GM12872 (cell line): Measurements from ENCODE around the gene UQCRC1.

ENCODE experiments used
- TF ChIP-seq, protein P1 (sequence below): IDR thresholded peaks from 3 replicates; pipeline ENCODE4 v1.5.1; 2011; ENCODE audit warnings: low read depth, mild to moderate bottlenecking, low read length, moderate library complexity; ENCODE audit not compliant: insufficient read depth

UQCRC1 gene

DNA sequence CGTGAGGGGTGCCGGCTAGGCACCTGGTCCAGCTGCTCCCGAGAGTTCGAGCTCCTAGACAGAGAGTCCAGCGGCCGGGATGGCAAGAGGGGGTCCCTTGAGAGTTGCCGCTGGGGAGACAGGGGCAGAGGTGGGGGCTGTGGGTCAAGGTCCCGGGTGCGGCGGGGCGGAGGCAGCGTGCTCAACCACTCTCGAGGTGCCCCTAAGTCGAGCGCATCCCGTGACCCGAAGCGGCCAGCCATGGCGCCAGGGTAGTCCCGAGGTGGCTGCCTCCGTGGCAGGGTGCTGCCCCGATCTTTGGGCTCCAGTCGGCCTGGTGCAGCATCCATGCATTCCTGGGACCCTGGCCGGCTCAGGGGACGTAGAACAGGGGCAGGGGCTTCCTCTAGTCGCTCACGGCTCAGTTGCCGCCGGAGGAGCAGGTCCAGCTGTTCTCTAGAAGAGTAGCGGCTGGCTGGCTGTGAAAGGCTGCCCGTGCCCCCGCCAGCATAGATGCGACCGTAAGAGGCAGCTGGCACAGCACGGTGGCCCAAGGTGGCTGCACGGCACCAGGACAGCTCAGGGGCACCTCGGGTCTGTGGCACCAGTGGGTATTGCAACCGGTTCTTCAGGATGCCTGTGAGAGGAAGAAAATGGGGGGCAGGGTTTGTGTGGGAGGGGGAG lies 30.6 kb upstream of the UQCRC1 start:
- TF ChIP-seq, protein P1, sequence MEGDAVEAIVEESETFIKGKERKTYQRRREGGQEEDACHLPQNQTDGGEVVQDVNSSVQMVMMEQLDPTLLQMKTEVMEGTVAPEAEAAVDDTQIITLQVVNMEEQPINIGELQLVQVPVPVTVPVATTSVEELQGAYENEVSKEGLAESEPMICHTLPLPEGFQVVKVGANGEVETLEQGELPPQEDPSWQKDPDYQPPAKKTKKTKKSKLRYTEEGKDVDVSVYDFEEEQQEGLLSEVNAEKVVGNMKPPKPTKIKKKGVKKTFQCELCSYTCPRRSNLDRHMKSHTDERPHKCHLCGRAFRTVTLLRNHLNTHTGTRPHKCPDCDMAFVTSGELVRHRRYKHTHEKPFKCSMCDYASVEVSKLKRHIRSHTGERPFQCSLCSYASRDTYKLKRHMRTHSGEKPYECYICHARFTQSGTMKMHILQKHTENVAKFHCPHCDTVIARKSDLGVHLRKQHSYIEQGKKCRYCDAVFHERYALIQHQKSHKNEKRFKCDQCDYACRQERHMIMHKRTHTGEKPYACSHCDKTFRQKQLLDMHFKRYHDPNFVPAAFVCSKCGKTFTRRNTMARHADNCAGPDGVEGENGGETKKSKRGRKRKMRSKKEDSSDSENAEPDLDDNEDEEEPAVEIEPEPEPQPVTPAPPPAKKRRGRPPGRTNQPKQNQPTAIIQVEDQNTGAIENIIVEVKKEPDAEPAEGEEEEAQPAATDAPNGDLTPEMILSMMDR = no peak

- TF ChIP-seq, protein P1 = no peak
These were observed 27.9 kb upstream of the UQCRC1 start for GRCh38 chr3:48637305-48637704.

GRCh38 chr3:48636149-48636655 lies 26.8 kb upstream of the UQCRC1 start:
- TF ChIP-seq, protein P1 = no peak

DNA sequence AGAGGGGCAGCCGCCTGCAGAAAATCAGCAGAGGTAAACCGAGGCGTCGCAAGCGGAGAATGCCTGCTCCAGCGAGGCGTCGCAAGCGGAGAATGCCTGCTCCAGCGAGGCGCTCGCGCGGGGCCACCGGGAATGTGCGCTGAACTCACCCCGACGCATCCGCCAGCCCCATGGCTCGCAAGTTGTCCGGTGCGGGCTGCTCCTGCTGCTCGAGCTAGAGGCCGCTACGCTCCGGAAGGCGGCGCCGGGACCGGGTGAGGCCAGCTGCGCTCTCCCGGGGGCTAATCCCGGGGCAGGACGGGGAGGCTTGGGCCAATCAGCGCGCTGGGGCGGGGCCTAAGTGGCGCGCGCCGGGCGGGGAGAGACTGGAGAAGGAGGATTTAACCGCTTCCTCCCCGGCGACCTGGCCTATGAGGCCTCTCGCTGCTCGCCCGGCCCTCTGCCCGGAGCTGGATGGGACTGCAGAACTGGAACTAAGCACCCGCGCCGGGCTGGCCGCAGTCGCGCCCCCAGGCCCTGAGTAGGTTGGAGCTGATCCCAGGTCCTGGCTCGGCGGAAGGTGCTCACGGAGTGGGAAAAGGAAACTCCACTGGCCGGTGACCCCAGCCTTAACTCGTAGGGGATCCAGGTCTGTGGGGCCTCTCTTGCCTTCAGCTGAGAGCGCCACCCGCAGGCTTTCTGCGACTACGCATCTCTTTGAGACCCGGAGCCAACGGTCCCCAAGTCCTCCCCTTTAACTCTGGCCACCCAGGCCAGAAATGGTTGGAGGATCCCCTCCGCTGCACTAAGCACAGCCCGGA lies 26.0 kb upstream of the UQCRC1 start, which contains the start of gene SLC26A6:
TSS of gene SLC26A6 (minus strand) at position 240 of the 800 bp plus-strand sequence. CDS start at position 172, 68 bp downstream.
- TF ChIP-seq, protein P1 = peak; percentile 86

DNA sequence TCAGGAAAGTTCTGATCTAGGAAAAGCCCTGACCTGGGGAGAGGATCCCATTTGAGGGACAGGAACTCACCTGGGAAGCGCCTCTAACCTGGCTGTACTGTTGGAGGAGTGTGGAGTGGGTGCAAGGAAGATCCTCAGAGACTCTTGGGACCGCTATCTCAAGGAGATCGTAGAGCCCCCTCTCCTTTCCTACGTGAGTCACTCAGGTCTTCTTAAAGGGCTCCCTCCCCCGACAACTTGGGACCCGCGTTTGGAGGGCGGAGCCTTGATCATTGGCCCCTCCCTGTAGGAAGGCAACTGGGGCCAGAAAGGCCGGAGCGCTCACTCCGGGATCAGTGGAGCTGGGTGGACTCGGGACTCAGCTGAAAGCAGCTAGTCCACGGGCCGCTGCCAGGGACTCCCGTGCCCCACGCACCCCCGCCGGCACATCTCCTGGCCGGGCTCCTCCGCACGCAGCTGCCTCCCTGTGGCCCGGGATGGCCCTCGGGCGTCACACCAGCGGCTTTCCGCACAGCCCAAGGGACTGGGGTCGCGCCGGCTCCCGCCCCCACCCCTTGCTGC lies 25.3 kb upstream of the UQCRC1 start:
- TF ChIP-seq, protein P1 = no peak

DNA sequence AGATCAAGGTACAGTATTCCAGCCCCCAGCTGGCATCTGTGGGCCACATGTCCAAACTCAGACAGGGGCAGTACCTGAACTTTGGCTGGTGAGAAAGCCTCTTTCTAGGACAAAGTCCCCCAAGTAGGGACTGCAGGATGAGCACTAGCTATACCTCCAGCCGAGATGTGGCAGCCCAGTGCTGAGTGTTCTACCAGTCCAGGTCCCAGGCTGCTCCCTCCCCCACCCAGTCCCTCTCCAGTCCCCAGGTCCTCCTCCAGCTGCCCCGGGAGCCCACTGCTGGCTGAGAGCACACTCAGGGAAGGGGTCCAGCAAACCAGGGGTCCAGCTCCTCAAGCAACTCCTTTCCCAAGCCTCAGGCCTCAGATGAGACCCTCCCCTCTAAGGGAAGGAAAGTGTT lies 24.3 kb upstream of the UQCRC1 start:
- TF ChIP-seq, protein P1 = no peak

DNA sequence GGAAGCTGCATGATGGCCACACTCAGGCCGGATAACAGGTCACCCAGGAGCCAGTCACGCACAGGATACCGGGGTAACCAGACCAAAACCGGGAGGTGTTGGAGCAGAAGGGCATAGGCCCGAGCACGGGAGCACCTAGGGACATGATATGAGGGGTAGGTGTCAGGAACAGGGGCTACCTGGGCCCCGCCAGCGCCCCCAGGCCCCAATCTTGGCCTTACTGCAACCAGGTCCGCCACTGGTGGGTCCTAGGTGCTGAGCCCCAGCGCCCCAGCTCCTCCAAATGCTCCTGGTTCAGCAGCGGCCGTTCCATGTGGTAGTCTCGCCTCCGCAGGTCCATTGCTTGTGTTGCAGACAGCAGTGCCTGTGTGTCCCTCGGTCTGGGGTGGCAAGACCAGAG lies 23.8 kb upstream of the UQCRC1 start:
- TF ChIP-seq, protein P1 = no peak
